Measurements from ENCODE around the gene OR2B3.

The OR2B3 gene

GRCh38 chr6:29071831-29072723 lies 15.0 kb downstream of the OR2B3 start:
- TF ChIP-seq BACH2 (CRISPR knock-in tag; IDR thresholded peaks at IDR 0.05; ENCODE audit: borderline replicate concordance): no peak
- no peak for TF ChIP-seq ZNF8 (CRISPR knock-in tag; IDR thresholded peaks at IDR 0.05)
- TF ChIP-seq POU6F1 (CRISPR knock-in tag; IDR thresholded peaks at IDR 0.05; ENCODE audit: borderline replicate concordance, low read depth): no peak
- TF ChIP-seq ISL1 (CRISPR knock-in tag; IDR thresholded peaks at IDR 0.05): no peak
- TF ChIP-seq ZNF70 (CRISPR knock-in tag; IDR thresholded peaks at IDR 0.05): no peak
- TF ChIP-seq TCF4 (CRISPR knock-in tag; IDR thresholded peaks at IDR 0.05; ENCODE audit: borderline replicate concordance): no peak
- no peak for TF ChIP-seq OSR1 (CRISPR knock-in tag; IDR thresholded peaks at IDR 0.05)
- no peak for TF ChIP-seq PATZ1 (CRISPR knock-in tag; IDR thresholded peaks at IDR 0.05; ENCODE audit: borderline replicate concordance)
- no peak for TF ChIP-seq ZNF565 (CRISPR knock-in tag; conservative IDR thresholded peaks at IDR 0.05; ENCODE audit: low read depth)
- TF ChIP-seq ARNTL (CRISPR knock-in tag; IDR thresholded peaks at IDR 0.05; ENCODE audit: borderline replicate concordance, low read depth): no peak
- peak; percentile 95 for ATAC-seq

- no peak for TF ChIP-seq ISL1 (CRISPR knock-in tag; IDR thresholded peaks at IDR 0.05)
- TF ChIP-seq TSHZ2 (CRISPR knock-in tag; IDR thresholded peaks at IDR 0.05): no peak
- no peak for TF ChIP-seq SNAI2 (CRISPR knock-in tag; IDR thresholded peaks at IDR 0.05)
- no peak for TF ChIP-seq OSR1 (CRISPR knock-in tag; IDR thresholded peaks at IDR 0.05)
- TF ChIP-seq ESRRG (CRISPR knock-in tag; IDR thresholded peaks at IDR 0.05): no peak
- no peak for TF ChIP-seq CSRNP3 (CRISPR knock-in tag; IDR thresholded peaks at IDR 0.05)
- no peak for TF ChIP-seq ZNF8 (CRISPR knock-in tag; IDR thresholded peaks at IDR 0.05)
- TF ChIP-seq ZNF565 (CRISPR knock-in tag; conservative IDR thresholded peaks at IDR 0.05; ENCODE audit: low read depth): no peak
- no peak for TF ChIP-seq GLIS3 (CRISPR knock-in tag; IDR thresholded peaks at IDR 0.05)
- TF ChIP-seq ZFP30 (CRISPR knock-in tag; IDR thresholded peaks at IDR 0.05): no peak
- no peak for TF ChIP-seq ARNTL (CRISPR knock-in tag; IDR thresholded peaks at IDR 0.05; ENCODE audit: borderline replicate concordance, low read depth)
- TF ChIP-seq ZC3H10 (CRISPR knock-in tag; IDR thresholded peaks at IDR 0.05): no peak
- no peak for TF ChIP-seq ZNF70 (CRISPR knock-in tag; IDR thresholded peaks at IDR 0.05)
- TF ChIP-seq TOX (CRISPR knock-in tag; IDR thresholded peaks at IDR 0.05; ENCODE audit: borderline replicate concordance): no peak
- TF ChIP-seq BACH2 (CRISPR knock-in tag; IDR thresholded peaks at IDR 0.05; ENCODE audit: borderline replicate concordance): no peak
- no peak for TF ChIP-seq CSDC2 (CRISPR knock-in tag; IDR thresholded peaks at IDR 0.05)
- TF ChIP-seq PPARA (CRISPR knock-in tag; IDR thresholded peaks at IDR 0.05; ENCODE audit: borderline replicate concordance): no peak
- no peak for TF ChIP-seq ZFP3 (CRISPR knock-in tag; IDR thresholded peaks at IDR 0.05)
- no peak for TF ChIP-seq TCF4 (CRISPR knock-in tag; IDR thresholded peaks at IDR 0.05; ENCODE audit: borderline replicate concordance)
- TF ChIP-seq CREB5 (CRISPR knock-in tag; IDR thresholded peaks at IDR 0.05; ENCODE audit: low read depth): no peak
- no peak for ATAC-seq
Measured at GRCh38 chr6:29051680-29052079, 35.4 kb downstream of the OR2B3 start.

Measured in SK-N-SH treated with all-trans-retinoic acid at 6 μM for 48 hours (cell line).